ENCODE data around the gene KCNG4. TPM values are rescaled to one million over a fixed set of nuclear protein-coding genes. Genes with fewer than 3 reads are reported as not detected.

KCNG4 gene
- total RNA-seq, 1 experiment from 2014 or later, result not detected

- TF ChIP-seq SP1 (IDR thresholded peaks at IDR 0.05; ENCODE audit: low read depth) (no peak), SIN3A (IDR thresholded peaks at IDR 0.05; ENCODE audit: low read depth) (no peak), MAX (IDR thresholded peaks at IDR 0.05) (no peak), EZH2phosphoT487 (IDR thresholded peaks at IDR 0.05; ENCODE audit: borderline replicate concordance) (no peak), TCF7L2 (IDR thresholded peaks at IDR 0.05; ENCODE audit: borderline replicate concordance, extremely low read depth, insufficient read depth, insufficient read length) (no peak), SRF (IDR thresholded peaks at IDR 0.05; ENCODE audit: low read depth) (no peak), ZNF274 (IDR thresholded peaks at IDR 0.05; ENCODE audit: low read depth, low read length) (no peak), CTCF (IDR thresholded peaks at IDR 0.05 in 2 of 3, conservative IDR thresholded peaks at IDR 0.05 in 1 of 3; ENCODE audit: borderline replicate concordance in 1 of 3, insufficient read depth in 1 of 3, low read depth in 2 of 3, low read length in 2 of 3) (no peak), CEBPB (IDR thresholded peaks at IDR 0.05; ENCODE audit: low read depth) (peak; percentile 26; the same call in 1 of the 2 replicates)
- H4K20me1 ChIP-seq (ENCODE audit: insufficient read depth), result no peaks in the 10 kb centered on the region
- H3K27me3 ChIP-seq (ENCODE audit: insufficient read depth, low read length), result no peaks in the 10 kb centered on the region
- H3K4me2 ChIP-seq (ENCODE audit: low read length), result no peak overlapping the region
- intact Hi-C loops (cut with micrococcal nuclease), result no loop called here
- CTCF ChIA-PET, result no interaction called here
- no peak overlapping the region for H3K4me3 ChIP-seq (replicated peaks in 1 of 2; ENCODE audit: low read depth in 1 of 2, low read length in 2 of 2)
- H3K9me2 ChIP-seq (ENCODE audit: insufficient read depth), result no peaks in the 10 kb centered on the region
- POLR2A ChIA-PET, result no interaction called here
- no peak overlapping the region for H3K27ac ChIP-seq (ENCODE audit: low read depth, low read length)
- no peaks in the 10 kb centered on the region for H3K79me2 ChIP-seq (ENCODE audit: insufficient read depth, low read length)
- DNase-seq (ENCODE audit: low read depth, low spot score) (no peak), ATAC-seq (peak; percentile 79)
- peaks cover 0 to 4% of the 10 kb centered on the region in 2 experiments; a peak in 1 of 4 replicates for H3K4me1 ChIP-seq (ENCODE audit: control insufficient read depth in 1 of 2, insufficient read depth in 2 of 2, low read length in 2 of 2)
- H3K36me3 ChIP-seq (ENCODE audit: control insufficient read depth in 1 of 2, insufficient read depth in 2 of 2, low read length in 2 of 2), result no peaks in the 10 kb centered on the region
- H3K9me3 ChIP-seq (ENCODE audit: control insufficient read depth in 1 of 2, insufficient read depth in 1 of 2, low read depth in 1 of 2, low read length in 2 of 2), result no peaks in the 10 kb centered on the region
- no peak overlapping the region for H3K9ac ChIP-seq (ENCODE audit: low read length)
- BruUV-seq (replicated peaks), result no TSS peak
- RAD21 ChIA-PET (ENCODE audit: low non-redundant PET in 1 of 2, low total read pairs in 2 of 2, uncharacterized antibody in 2 of 2, unreplicated experiment in 2 of 2), result no interaction called here
- H2AFZ ChIP-seq (ENCODE audit: low read depth, low read length, poor library complexity, severe bottlenecking), result no peak overlapping the region
Measured at GRCh38 chr16:84284154-84284722, 44.4 kb upstream of the KCNG4 start.

Measured in HCT116 (cell line).